Right lobe of liver (tissue), 4 donors: Measurements from ENCODE around the gene MXRA7.

Experiments used
- POLR2A ChIP-seq: fragments of 450-650 bp; IDR thresholded peaks from one replicate; pipeline ENCODE4 v1.6.1; 2017; ENCODE audit warnings: antibody characterized with exemption, mild to moderate bottlenecking
- TF ChIP-seq, protein P1 (sequence below), 4 donors: fragments of 200-600 bp in 3 of 4; fragments of 450-650 bp in 1 of 4; IDR thresholded peaks; one replicate each; pipeline versions ENCODE4 v1.5.1 to v1.8.0; 2016 to 2022; ENCODE audit warnings: antibody characterized with exemption in 4 of 4, mild to moderate bottlenecking in 2 of 4
- donor health status: DM: no; HTN: no; CAD: no.
- donor health status: DM: no; HTN: no; CAD: no.
- donor health status: DM: no; HTN: yes; CAD: no.

DNA sequence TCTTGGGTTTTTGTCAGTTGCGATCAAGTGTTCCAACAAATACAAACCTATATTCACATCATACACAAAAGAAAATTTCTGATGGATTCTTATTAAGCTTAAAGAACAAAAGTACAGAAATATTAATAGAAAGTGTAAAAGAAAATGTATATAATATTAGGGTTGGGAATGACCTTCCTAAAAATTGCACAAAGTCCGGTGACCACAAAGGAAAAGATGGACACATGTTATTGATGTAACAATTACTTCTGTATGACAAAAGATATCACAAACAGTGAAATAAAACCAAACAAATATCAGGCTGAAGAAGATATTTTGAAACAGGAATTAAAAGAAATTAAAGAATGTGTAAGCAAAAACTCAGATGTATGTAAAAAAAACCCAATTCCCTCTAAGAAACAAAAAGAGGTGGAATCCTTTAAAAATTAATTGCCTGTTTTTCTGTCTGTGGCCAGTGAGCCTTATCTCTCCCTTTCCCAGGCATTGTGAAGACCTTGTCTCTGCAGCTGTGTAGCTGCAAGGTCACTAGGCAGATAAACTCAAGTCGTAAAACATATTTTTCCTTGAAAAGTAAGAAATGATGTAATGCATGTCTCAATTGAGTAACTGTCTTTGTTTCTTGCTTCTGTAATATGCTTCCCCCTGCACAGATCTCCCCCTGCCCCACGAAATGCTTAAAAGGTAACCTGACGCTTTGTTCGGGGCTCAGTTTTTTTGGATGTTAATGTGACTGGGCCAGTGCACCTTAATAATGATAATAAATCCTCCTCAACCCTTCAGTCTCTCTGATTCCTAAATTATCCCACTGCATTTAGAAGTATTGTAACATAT lies 70.0 kb downstream of the MXRA7 start:
- no peak for TF ChIP-seq POLR2A
- TF ChIP-seq, protein P1, sequence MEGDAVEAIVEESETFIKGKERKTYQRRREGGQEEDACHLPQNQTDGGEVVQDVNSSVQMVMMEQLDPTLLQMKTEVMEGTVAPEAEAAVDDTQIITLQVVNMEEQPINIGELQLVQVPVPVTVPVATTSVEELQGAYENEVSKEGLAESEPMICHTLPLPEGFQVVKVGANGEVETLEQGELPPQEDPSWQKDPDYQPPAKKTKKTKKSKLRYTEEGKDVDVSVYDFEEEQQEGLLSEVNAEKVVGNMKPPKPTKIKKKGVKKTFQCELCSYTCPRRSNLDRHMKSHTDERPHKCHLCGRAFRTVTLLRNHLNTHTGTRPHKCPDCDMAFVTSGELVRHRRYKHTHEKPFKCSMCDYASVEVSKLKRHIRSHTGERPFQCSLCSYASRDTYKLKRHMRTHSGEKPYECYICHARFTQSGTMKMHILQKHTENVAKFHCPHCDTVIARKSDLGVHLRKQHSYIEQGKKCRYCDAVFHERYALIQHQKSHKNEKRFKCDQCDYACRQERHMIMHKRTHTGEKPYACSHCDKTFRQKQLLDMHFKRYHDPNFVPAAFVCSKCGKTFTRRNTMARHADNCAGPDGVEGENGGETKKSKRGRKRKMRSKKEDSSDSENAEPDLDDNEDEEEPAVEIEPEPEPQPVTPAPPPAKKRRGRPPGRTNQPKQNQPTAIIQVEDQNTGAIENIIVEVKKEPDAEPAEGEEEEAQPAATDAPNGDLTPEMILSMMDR (IDR thresholded peaks at IDR 0.05): no peak
